Duodenal mucosa (tissue), 2 donors: ENCODE data around the gene CRYBG3.

ENCODE experiments used
- H3K27ac ChIP-seq: one replicate; pipeline ENCODE4 v1.7.0; 2013; ENCODE audit warnings: low read depth, low read length
- H3K27me3 ChIP-seq, 2 donors: one replicate each; pipeline ENCODE4 v1.7.0; 2013; ENCODE audit warnings: low read length in 2 of 2, control low read depth in 1 of 2; ENCODE audit not compliant: insufficient read depth in 2 of 2, control insufficient read depth in 1 of 2
- H3K36me3 ChIP-seq, 2 donors: one replicate each; pipeline ENCODE4 v1.7.0; 2013; ENCODE audit warnings: low read length in 2 of 2, control low read depth in 1 of 2; ENCODE audit not compliant: insufficient read depth in 2 of 2, control insufficient read depth in 1 of 2
- H3K4me1 ChIP-seq, 2 donors: one replicate each; pipeline ENCODE4 v1.7.0; 2013; ENCODE audit warnings: low read length in 2 of 2, control low read depth in 1 of 2; ENCODE audit not compliant: insufficient read depth in 2 of 2, control insufficient read depth in 1 of 2
- H3K4me3 ChIP-seq, 2 donors: one replicate each; pipeline ENCODE4 v1.7.0; 2013; ENCODE audit warnings: low read length in 2 of 2, low read depth in 1 of 2
- H3K9ac ChIP-seq, 2 donors: one replicate each; pipeline ENCODE4 v1.7.0; 2013; ENCODE audit warnings: low read length in 2 of 2, low read depth in 1 of 2
- H3K9me3 ChIP-seq, 2 donors: one replicate each; pipeline ENCODE4 v1.7.0; 2013; ENCODE audit warnings: low read length in 2 of 2, control low read depth in 1 of 2; ENCODE audit not compliant: control insufficient read depth in 1 of 2

Gene CRYBG3

DNA sequence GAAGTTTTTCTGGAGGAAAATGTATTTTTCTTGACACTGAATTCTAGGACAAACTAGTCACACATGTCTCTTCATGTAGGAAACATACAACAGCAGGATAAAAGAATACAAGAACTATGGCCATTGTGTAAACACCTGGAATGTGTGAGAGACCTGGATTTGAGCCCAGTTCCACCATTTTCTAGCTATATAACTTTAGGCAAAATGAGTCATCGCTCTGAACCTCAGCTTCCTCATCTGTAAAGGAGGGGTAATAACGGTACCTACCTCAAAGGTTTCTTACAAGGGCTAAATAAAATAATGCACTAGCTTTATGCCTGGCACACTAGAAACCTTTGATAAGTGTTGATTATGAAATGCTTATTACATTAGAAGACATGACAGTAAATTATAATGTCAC is 92.6 kb downstream of the CRYBG3 start:
- H3K9ac ChIP-seq = no peak overlapping the region
- no peak overlapping the region for H3K27ac ChIP-seq
- no peaks in the 10 kb centered on the region for H3K4me1 ChIP-seq
- H3K9me3 ChIP-seq = no peaks in the 10 kb centered on the region
- no peak overlapping the region for H3K4me3 ChIP-seq
- H3K36me3 ChIP-seq = peaks cover 5 to 7% of the 10 kb centered on the region in 2 donors
- no peaks in the 10 kb centered on the region for H3K27me3 ChIP-seq

DNA sequence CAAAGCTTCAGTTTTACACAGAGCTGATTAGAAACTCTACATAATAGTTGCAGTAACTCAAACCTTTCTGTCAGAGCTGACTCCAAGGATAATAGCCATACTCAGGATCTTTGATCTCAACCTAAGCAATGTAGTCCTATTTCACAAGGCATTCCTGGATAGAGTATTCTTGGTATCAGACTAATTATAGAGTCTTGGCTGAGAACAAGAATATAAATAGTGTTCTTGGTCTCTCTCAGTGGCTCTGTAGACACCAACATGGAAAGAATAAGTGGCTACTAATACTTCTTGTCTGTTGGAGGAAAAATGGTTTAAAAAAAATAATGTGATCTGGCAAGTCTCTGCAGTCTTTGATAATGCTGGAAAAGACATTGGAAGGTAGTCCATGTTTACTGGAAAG is 94.8 kb downstream of the CRYBG3 start:
- no peaks in the 10 kb centered on the region for H3K9me3 ChIP-seq
- peaks cover 7% of the 10 kb centered on the region in 2 donors for H3K36me3 ChIP-seq
- H3K9ac ChIP-seq = no peak overlapping the region
- no peak overlapping the region for H3K4me3 ChIP-seq
- H3K27ac ChIP-seq = no peak overlapping the region
- H3K4me1 ChIP-seq = no peaks in the 10 kb centered on the region
- no peaks in the 10 kb centered on the region for H3K27me3 ChIP-seq

DNA sequence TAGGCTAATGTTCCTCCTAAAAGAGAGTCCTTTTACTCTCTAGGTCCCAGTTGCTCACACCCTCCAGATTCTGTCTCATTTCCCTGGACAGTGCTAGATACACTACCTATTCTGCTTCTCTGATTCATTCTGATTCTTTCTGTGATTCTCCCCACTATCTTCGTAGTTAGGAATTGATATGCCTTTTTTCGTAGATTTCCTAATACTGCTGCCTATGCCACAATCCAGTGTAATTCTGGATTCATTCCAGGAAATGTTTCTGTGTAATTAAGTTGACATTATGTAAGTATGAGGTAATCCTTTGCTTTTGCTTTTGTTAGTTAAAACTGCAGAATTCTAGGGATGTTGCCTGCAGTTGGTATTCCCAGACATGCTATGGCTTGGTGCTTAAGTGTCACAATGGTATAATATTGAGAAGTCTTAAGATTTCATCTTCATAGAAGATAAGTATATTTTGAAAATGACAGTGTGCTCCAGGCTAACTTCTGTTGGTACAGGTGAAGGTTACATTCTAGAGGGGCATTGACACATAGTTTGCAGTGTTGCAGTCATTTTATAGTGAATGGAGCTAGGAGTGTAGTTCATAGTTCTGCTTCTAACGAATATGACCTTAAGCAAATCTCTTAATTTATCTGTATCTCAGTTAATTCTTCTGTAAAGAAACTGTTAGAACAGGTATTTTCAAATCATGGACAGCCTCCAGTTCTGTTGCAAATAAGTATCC is 96.2 kb downstream of the CRYBG3 start:
- no peaks in the 10 kb centered on the region for H3K4me1 ChIP-seq
- no peaks in the 10 kb centered on the region for H3K27me3 ChIP-seq
- H3K9ac ChIP-seq = no peak overlapping the region
- no peak overlapping the region for H3K27ac ChIP-seq
- peaks cover 7 to 9% of the 10 kb centered on the region in 2 donors for H3K36me3 ChIP-seq
- H3K4me3 ChIP-seq = no peak overlapping the region
- no peaks in the 10 kb centered on the region for H3K9me3 ChIP-seq

DNA sequence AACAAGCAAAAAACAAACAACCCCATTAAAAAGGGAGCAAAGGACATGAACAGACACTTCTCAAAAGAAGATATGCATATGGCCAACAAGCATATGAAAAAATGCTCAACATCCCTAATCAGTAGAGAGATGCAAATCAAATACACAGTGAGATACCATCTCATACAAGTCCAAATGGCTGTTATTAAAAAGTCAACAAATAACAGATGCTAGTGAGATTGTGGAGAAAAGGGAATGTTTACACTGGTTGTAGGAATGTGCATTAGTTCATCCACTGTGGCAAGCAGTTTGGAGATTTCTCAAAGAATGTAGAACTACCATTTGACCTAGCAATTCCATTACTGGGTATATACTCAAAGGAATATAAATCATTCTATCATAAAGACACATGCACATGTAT is 105.9 kb downstream of the CRYBG3 start:
- H3K27ac ChIP-seq = no peak overlapping the region
- no peaks in the 10 kb centered on the region for H3K27me3 ChIP-seq
- H3K9ac ChIP-seq = no peak overlapping the region
- no peaks in the 10 kb centered on the region for H3K9me3 ChIP-seq
- no peaks in the 10 kb centered on the region for H3K4me1 ChIP-seq
- H3K36me3 ChIP-seq = peaks cover 5 to 8% of the 10 kb centered on the region in 2 donors
- H3K4me3 ChIP-seq = no peak overlapping the region

DNA sequence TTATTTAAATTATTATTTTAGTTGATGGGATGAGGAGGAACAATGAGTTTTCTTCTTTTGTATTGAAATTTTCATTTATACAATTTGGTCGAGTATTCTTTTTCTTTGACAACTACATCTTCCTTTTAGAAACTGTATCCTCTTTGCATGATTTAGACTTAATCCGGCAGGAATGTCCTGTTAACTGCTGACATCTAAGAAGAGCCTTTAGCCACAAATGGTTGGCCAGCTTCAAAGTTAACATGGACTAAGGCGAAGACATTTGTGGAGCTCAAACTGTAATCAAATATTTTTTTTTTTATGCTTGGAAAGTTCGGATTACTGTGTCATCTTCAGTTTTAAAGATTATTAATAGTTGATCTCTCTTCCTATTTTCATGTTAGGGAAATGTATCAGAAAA is 107.2 kb downstream of the CRYBG3 start:
- H3K36me3 ChIP-seq = peaks cover 5 to 12% of the 10 kb centered on the region in 2 donors
- H3K4me1 ChIP-seq = no peaks in the 10 kb centered on the region
- H3K9ac ChIP-seq = no peak overlapping the region
- no peaks in the 10 kb centered on the region for H3K27me3 ChIP-seq
- no peak overlapping the region for H3K27ac ChIP-seq
- no peak overlapping the region for H3K4me3 ChIP-seq
- no peaks in the 10 kb centered on the region for H3K9me3 ChIP-seq

DNA sequence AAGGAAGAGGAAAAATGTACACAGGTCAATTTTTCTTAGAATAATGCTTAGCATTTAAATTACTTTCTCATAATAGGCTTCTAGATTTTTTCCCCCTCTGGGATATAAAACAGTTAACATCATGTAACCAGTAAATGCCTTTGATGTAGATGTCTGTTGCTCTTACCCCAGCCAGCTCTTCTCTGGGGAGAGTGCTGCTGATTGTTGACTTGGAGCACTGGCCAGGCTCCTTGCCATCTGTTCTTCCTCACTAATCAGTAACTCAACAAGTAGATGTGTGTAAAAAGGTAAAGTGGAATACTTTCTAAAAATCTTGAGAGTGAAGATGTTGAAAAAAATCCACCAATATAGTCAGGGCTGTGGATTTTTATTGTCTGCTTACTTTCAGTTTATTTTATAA is 108.2 kb downstream of the CRYBG3 start:
- no peaks in the 10 kb centered on the region for H3K4me1 ChIP-seq
- no peaks in the 10 kb centered on the region for H3K27me3 ChIP-seq
- H3K9ac ChIP-seq = no peak overlapping the region
- H3K36me3 ChIP-seq = peaks cover 5 to 11% of the 10 kb centered on the region in 2 donors
- no peak overlapping the region for H3K27ac ChIP-seq
- H3K9me3 ChIP-seq = no peaks in the 10 kb centered on the region
- no peak overlapping the region for H3K4me3 ChIP-seq

DNA sequence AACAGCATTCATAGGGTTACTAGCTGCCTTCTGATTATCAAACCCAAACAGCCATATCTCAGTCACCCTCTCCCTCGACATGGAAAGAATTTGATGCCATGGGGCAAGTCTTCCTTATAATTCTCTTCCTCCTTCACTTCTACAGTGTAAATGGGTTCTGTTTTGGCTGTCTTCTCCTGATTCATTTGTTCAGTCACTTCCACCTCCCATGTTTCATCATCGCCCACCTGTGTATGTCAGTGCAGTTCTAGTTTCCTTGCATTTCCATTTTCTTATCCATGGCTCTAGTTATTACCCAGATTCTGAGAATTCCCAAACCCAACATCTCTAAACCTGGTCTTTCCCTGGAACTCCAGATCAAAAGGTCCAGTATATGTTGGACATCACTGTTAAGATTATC is 109.4 kb downstream of the CRYBG3 start:
- Histone ChIP-seq H3K36me3 (peaks cover 10 to 18% of the 10 kb centered on the region in 2 donors), H3K4me3 (no peak overlapping the region), H3K27me3 (no peaks in the 10 kb centered on the region), H3K27ac (no peak overlapping the region), H3K9me3 (no peaks in the 10 kb centered on the region), H3K9ac (no peak overlapping the region), H3K4me1 (no peaks in the 10 kb centered on the region)

DNA sequence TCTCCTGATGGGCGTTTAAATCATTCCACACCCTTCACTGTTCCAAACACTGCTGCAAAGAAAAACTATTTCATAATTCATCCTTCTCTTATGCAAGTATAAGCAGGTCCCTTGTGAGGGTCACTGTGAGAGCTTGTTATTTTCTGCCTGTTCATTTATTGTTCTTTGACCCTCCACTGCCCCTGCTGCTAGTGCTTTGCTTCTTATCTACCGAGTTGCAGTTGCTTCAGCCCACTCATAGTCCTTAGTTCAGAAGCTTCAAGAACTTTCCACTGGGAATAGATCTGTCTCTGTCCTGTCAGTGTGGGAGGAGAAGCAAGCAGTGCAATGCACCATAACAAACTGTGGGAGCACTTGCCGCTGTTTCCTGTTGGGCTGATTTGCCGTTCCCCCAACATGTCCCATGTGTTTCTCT is 110.6 kb downstream of the CRYBG3 start:
- Histone ChIP-seq H3K4me1 (no peaks in the 10 kb centered on the region), H3K36me3 (peaks cover 10 to 24% of the 10 kb centered on the region in 2 donors), H3K4me3 (no peak overlapping the region)

DNA sequence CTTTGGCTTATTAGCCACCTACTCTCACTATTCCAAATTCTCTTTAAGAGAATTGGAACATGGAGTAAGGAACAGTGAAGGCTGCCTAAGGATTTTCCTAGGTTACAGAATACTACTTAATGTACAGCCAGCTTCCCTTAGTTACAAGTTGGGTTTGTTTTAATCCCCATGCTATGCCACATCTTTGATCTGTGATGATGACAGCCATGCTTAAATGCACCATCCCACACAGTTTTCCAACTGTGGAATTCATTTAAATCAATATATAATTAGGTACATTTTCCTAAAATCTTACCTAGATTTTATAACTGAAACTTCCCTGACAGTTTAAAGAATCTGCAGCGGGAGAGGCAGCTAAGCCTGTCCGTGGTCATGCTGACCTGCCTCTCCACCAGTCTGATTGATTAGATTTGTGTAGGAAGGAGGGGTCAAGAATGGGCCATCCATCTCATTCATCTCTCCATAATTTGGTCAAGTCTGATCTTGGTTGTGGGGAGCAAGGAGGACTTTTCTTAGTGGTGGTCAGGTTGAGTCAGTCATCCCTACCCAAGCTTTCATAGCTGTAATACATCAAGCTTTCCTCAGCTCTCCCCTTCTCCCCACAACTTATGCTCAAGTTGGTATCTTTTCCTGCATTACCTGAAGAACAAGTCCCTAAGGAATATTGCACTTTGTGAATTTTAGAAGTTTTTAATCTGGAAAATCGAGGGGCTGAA is 113.3 kb downstream of the CRYBG3 start:
- H3K36me3 ChIP-seq = peaks cover 17 to 42% of the 10 kb centered on the region in 2 donors
- H3K4me1 ChIP-seq = no peaks in the 10 kb centered on the region

More for the DNA sequence above, 110.6 kb downstream of the CRYBG3 start:
- H3K27ac ChIP-seq = no peak overlapping the region
- H3K9me3 ChIP-seq = no peaks in the 10 kb centered on the region
- H3K27me3 ChIP-seq = no peaks in the 10 kb centered on the region
- H3K9ac ChIP-seq = no peak overlapping the region

DNA sequence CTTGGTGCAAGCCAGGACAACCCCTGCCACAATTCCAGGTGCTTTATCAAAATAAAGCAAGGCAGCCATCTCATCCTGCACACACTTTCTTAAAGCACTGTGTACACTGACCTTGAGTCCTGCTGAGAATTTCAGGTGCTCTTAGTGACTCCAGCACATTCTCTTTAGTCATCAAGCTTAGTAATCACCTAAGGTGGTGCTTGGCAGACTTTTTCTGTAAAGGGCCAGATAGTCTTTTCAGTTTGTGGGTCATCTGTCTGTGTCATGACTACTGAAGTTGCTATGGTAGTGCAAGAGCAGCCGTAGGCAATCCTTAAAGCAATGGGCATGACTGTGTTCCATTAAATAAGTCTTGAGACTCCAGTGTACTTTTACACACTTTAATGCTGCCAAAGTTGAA is 114.0 kb downstream of the CRYBG3 start:
- H3K36me3 ChIP-seq = peaks cover 16 to 38% of the 10 kb centered on the region in 2 donors
- H3K9me3 ChIP-seq = no peaks in the 10 kb centered on the region
- no peaks in the 10 kb centered on the region for H3K4me1 ChIP-seq
- H3K4me3 ChIP-seq = no peak overlapping the region
- no peak overlapping the region for H3K27ac ChIP-seq
- no peaks in the 10 kb centered on the region for H3K27me3 ChIP-seq
- no peak overlapping the region for H3K9ac ChIP-seq

More for the DNA sequence above, 113.3 kb downstream of the CRYBG3 start:
- Histone ChIP-seq H3K9ac (no peak overlapping the region), H3K4me3 (no peak overlapping the region), H3K9me3 (no peaks in the 10 kb centered on the region), H3K27ac (no peak overlapping the region), H3K27me3 (no peaks in the 10 kb centered on the region)
